ENCODE measurements around the gene KCND1. TPM values are rescaled to one million over a fixed set of nuclear protein-coding genes. Genes with fewer than 3 reads are reported as not detected.

The KCND1 gene
- total RNA-seq, 1 donor, result 0.36 TPM

GRCh38 chrX:48914593-48915493 is 56.8 kb downstream of the KCND1 start:
- TF ChIP-seq, protein P1, sequence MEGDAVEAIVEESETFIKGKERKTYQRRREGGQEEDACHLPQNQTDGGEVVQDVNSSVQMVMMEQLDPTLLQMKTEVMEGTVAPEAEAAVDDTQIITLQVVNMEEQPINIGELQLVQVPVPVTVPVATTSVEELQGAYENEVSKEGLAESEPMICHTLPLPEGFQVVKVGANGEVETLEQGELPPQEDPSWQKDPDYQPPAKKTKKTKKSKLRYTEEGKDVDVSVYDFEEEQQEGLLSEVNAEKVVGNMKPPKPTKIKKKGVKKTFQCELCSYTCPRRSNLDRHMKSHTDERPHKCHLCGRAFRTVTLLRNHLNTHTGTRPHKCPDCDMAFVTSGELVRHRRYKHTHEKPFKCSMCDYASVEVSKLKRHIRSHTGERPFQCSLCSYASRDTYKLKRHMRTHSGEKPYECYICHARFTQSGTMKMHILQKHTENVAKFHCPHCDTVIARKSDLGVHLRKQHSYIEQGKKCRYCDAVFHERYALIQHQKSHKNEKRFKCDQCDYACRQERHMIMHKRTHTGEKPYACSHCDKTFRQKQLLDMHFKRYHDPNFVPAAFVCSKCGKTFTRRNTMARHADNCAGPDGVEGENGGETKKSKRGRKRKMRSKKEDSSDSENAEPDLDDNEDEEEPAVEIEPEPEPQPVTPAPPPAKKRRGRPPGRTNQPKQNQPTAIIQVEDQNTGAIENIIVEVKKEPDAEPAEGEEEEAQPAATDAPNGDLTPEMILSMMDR (IDR thresholded peaks at IDR 0.05; ENCODE audit: extremely low read depth, low read depth, low read length), result no peak
- DNase-seq (ENCODE audit: insufficient read length, low spot score, missing footprints), result peak; percentile 34
- no peaks in the 10 kb centered on the region for H3K27me3 ChIP-seq (ENCODE audit: insufficient read depth, low read length)
- H3K4me2 ChIP-seq (ENCODE audit: insufficient read depth, low read length), result no peak overlapping the region
- no peak overlapping the region for H2AFZ ChIP-seq (ENCODE audit: low read length)
- H3K4me3 ChIP-seq (ENCODE audit: insufficient read depth, low read length), result no peak overlapping the region
- H3K36me3 ChIP-seq (ENCODE audit: insufficient read depth, low read length), result peaks cover 16% of the 10 kb centered on the region
- H4K20me1 ChIP-seq (ENCODE audit: insufficient read depth, low read length), result no peaks in the 10 kb centered on the region
- no peaks in the 10 kb centered on the region for H3K9me3 ChIP-seq (ENCODE audit: low read depth, low read length)
- H3K79me2 ChIP-seq (ENCODE audit: insufficient read depth, low read length), result peaks cover 20% of the 10 kb centered on the region
- peaks cover 13% of the 10 kb centered on the region for H3K4me1 ChIP-seq (ENCODE audit: insufficient read depth, low read length)
- no peak overlapping the region for H3K27ac ChIP-seq (ENCODE audit: low read depth, low read length)

DNA sequence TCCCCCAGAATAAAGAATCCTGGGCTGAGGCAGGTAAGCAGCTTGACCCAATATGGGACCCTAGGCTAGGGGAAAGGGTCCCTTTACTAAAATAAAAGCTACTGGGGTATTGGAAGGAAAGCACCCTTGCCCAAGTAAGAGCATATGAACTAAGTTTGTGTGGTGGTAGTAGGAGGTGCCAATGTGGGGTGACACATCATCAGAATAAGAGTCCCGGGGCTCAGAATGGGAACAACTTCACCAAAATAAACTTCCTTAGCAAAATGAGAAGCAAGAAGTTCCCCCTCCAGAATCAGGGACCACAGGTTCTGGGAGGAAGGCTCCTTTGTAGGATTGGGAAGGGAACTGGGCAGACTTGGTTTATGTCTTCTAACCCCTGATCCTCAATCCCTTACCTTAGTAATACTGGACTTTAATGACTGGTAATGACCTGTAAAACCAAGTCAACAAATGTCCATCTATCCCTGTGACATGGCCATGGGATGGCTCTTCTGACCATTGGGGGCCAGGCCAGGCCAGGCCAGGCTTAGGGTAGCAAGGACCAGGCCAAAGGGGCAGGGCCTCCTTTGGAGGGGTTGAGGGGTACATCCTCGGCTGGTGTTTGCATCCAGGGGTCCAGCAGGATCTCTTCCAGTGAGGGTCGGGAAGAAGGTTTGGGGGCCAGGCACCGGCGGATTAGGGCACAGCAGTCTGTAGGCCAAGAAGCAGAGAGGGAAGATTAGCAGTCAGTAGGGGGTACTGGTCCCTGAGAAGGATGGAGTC is 57.9 kb downstream of the KCND1 start:
- Histone ChIP-seq H3K79me2 (ENCODE audit: insufficient read depth, low read length) (peaks cover 30% of the 10 kb centered on the region), H3K36me3 (ENCODE audit: insufficient read depth, low read length) (peaks cover 25% of the 10 kb centered on the region), H3K4me2 (ENCODE audit: insufficient read depth, low read length) (no peak overlapping the region), H3K9me3 (ENCODE audit: low read depth, low read length) (no peaks in the 10 kb centered on the region), H2AFZ (ENCODE audit: low read length) (no peak overlapping the region), H3K27ac (ENCODE audit: low read depth, low read length) (no peak overlapping the region), H4K20me1 (ENCODE audit: insufficient read depth, low read length) (no peaks in the 10 kb centered on the region), H3K4me1 (ENCODE audit: insufficient read depth, low read length) (peaks cover 3% of the 10 kb centered on the region), H3K4me3 (ENCODE audit: insufficient read depth, low read length) (no peak overlapping the region), H3K27me3 (ENCODE audit: insufficient read depth, low read length) (no peaks in the 10 kb centered on the region)
- peak; percentile 35 for DNase-seq (ENCODE audit: insufficient read length, low spot score, missing footprints)
- TF ChIP-seq, protein P1 (IDR thresholded peaks at IDR 0.05; ENCODE audit: extremely low read depth, low read depth, low read length), result no peak

DNA sequence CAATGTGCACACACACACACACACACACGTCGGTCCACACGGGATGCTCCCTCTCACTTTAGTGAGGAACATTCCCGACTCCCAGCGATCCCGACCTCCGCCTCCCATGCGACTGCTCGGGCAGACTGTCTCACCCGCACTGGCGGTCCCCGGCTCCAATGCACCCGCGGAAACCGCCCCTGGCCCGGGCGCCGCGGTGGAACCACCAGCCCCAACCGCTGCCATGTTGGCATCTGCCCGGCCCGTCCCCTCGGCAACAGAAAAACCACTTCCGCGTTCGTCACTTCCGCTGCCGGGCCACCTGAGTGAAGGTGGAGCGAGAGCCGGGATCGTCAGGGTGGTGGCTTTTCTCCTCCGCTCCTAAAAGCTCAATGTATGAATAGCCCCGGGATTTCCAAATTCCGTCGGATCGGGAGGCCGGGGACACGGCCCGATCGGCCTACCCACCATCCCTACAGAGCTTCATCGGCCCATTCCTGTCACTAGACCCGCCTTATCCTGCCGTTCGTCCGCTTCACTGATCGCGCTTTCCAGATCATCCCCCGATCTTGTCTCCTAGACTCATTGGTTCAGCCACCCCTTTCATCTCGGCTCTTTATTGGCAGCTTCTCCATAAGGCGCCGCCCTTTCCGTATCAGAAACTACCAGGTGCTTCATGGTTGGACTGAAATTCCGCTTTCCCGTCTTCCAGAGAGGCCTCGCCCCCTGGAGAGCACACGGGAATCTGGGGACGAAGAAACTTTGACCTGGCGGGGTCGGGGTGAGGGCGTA is 60.0 kb downstream of the KCND1 start, which contains the start of gene SLC35A2:
Gene SLC35A2, minus strand, starts transcription at position 235 of the 771 bp plus-strand sequence. Its CDS starts 10 bp downstream, at position 225.
- no peaks in the 10 kb centered on the region for H3K9me3 ChIP-seq (ENCODE audit: low read depth, low read length)
- peak within 1 kb of the TSS; percentile 84 for H3K4me2 ChIP-seq (ENCODE audit: insufficient read depth, low read length)
- H3K79me2 ChIP-seq (ENCODE audit: insufficient read depth, low read length), result peaks cover 36% of the 10 kb centered on the region
- no peaks in the 10 kb centered on the region for H4K20me1 ChIP-seq (ENCODE audit: insufficient read depth, low read length)
- peaks cover 3% of the 10 kb centered on the region for H3K4me1 ChIP-seq (ENCODE audit: insufficient read depth, low read length)
- DNase-seq (ENCODE audit: insufficient read length, low spot score, missing footprints), result peak; percentile 93
- peak within 1 kb of the TSS; percentile 84 for H3K4me3 ChIP-seq (ENCODE audit: insufficient read depth, low read length)
- TF ChIP-seq, protein P1 (IDR thresholded peaks at IDR 0.05; ENCODE audit: extremely low read depth, low read depth, low read length), result no peak
- peak within 1 kb of the TSS; percentile 67 for H2AFZ ChIP-seq (ENCODE audit: low read length)
- H3K27ac ChIP-seq (ENCODE audit: low read depth, low read length), result peak within 1 kb of the TSS; percentile 85
- no peaks in the 10 kb centered on the region for H3K27me3 ChIP-seq (ENCODE audit: insufficient read depth, low read length)
- peaks cover 29% of the 10 kb centered on the region for H3K36me3 ChIP-seq (ENCODE audit: insufficient read depth, low read length)

Small RNAs within 50 kb of the gene (small RNA-seq; reads per million reads assigned to genes)
- not detected for gene RNU6-722P

Other genes starting within 250 kb of the KCND1 start
- gene GLOD5, start 210.1 kb downstream of the KCND1 start, total RNA-seq, result not detected in 2 replicates
- not detected in 2 replicates for gene GATA1, start 185.3 kb downstream of the KCND1 start, total RNA-seq
- gene HDAC6, start 169.8 kb downstream of the KCND1 start, total RNA-seq, result 30.1 and 30.4 TPM in 2 replicates
- gene ERAS, start 145.3 kb downstream of the KCND1 start, total RNA-seq, result not detected in 2 replicates
- gene PCSK1N, start 136.2 kb downstream of the KCND1 start, total RNA-seq, result not detected in 2 replicates
- gene TIMM17B, start 74.1 kb downstream of the KCND1 start, total RNA-seq, result 20.6 and 24.2 TPM in 2 replicates
- gene PQBP1, start 73.9 kb downstream of the KCND1 start, total RNA-seq, result 32.9 and 33.6 TPM in 2 replicates
- 15.3 and 15.6 TPM in 2 replicates for gene SLC35A2, start 60.2 kb downstream of the KCND1 start, total RNA-seq
- gene PIM2, start 52.8 kb downstream of the KCND1 start, total RNA-seq, result 4.3 and 4.7 TPM in 2 replicates
- gene OTUD5, start 14.2 kb downstream of the KCND1 start, total RNA-seq, result 31.2 and 33.7 TPM in 2 replicates
- gene GRIPAP1, start 30.4 kb upstream of the KCND1 start, total RNA-seq, result 14.4 and 15.6 TPM in 2 replicates
- gene TFE3, start 71.5 kb upstream of the KCND1 start, total RNA-seq, result 36.2 and 46.7 TPM in 2 replicates
- gene CCDC120, start 87.2 kb upstream of the KCND1 start, total RNA-seq, result 1.1 and 1.2 TPM in 2 replicates
- gene PRAF2, start 102.2 kb upstream of the KCND1 start, total RNA-seq, result 12.3 and 15.6 TPM in 2 replicates
- 86.5 and 97.5 TPM in 2 replicates for gene WDR45, start 108.0 kb upstream of the KCND1 start, total RNA-seq
- gene GPKOW, start 151.9 kb upstream of the KCND1 start, total RNA-seq, result 12.4 and 14.1 TPM in 2 replicates
- 1.2 and 1.8 TPM in 2 replicates for gene MAGIX, start 190.9 kb upstream of the KCND1 start, total RNA-seq
- 19.7 and 21.0 TPM in 2 replicates for gene PLP2, start 200.1 kb upstream of the KCND1 start, total RNA-seq
- gene PRICKLE3, start 214.5 kb upstream of the KCND1 start, total RNA-seq, result 6.9 and 7.7 TPM in 2 replicates
- 0.29 and 0.36 TPM in 2 replicates for gene SYP, start 228.3 kb upstream of the KCND1 start, total RNA-seq